HepG2 (cell line): Measurements from ENCODE around the gene SBNO2. TPM values are rescaled to one million over a fixed set of nuclear protein-coding genes. Genes with fewer than 3 reads are reported as not detected.

ENCODE experiments used
- AKAP8 ChIP-seq: sonication (generic); formaldehyde crosslinking; IDR thresholded peaks from 2 replicates; pipeline ENCODE4 v1.5.1; 2020; ENCODE audit warnings: mild to moderate bottlenecking, missing genetic modification reagents
- CAMTA2 ChIP-seq: sonication (generic); formaldehyde crosslinking; IDR thresholded peaks from 2 replicates; pipeline ENCODE4 v1.4.0; 2020; ENCODE audit warnings: mild to moderate bottlenecking, missing genetic modification reagents, borderline replicate concordance
- FOXO1 ChIP-seq: sonication (generic); formaldehyde crosslinking; IDR thresholded peaks from 2 replicates; pipeline ENCODE4 v1.4.0; 2020; ENCODE audit warnings: missing genetic modification reagents
- MLLT10 ChIP-seq: sonication (generic); formaldehyde crosslinking; IDR thresholded peaks from 2 replicates; pipeline ENCODE4 v1.4.0; 2020; ENCODE audit warnings: missing genetic modification reagents
- SP4 ChIP-seq: sonication (generic); formaldehyde crosslinking; IDR thresholded peaks from 2 replicates; pipeline ENCODE4 v1.8.1; 2023; ENCODE audit warnings: mild to moderate bottlenecking, missing genetic modification reagents
- TAF1 ChIP-seq: sonication (generic); formaldehyde crosslinking; IDR thresholded peaks from 2 replicates; pipeline ENCODE4 v1.4.0; 2020; ENCODE audit warnings: missing genetic modification reagents
- ZEB1 ChIP-seq: IDR thresholded peaks from 2 replicates; pipeline ENCODE4 v1.6.1; 2012; ENCODE audit warnings: mild to moderate bottlenecking, low read depth, inconsistent platforms; ENCODE audit not compliant: insufficient replicate concordance
- ZMYM3 ChIP-seq: sonication (generic); formaldehyde crosslinking; IDR thresholded peaks from 2 replicates; pipeline ENCODE4 v1.5.1; 2020; ENCODE audit warnings: mild to moderate bottlenecking, missing genetic modification reagents
- ZNF136 ChIP-seq: sonication (generic); formaldehyde crosslinking; IDR thresholded peaks from 2 replicates; pipeline ENCODE4 v1.8.1; 2022; ENCODE audit warnings: low read depth, mild to moderate bottlenecking, moderate library complexity, missing genetic modification reagents
- ZNF335 ChIP-seq: sonication (generic); formaldehyde crosslinking; IDR thresholded peaks from 2 replicates; pipeline ENCODE4 v1.4.0; 2020; ENCODE audit warnings: missing genetic modification reagents
- polyA plus RNA-seq, 8 experiments: library from polyadenylated mRNA; depleted of rRNA in 3 of 8; stranded (reverse) in 7 of 8; unstranded in 1 of 8; fragments of >200 nt; fragmentation: Illumina TruSeq in 4 of 8; extraction: Trizol in 4 of 8; gene quantifications; 2 replicates each; pipeline versions ENCODE4 v1.2.1 to v1.2.3, GENCODE V29; 2011 to 2016; ENCODE audit warnings: low read depth in 4 of 8, missing spikeins in 1 of 8, mixed read lengths in 1 of 8; ENCODE audit not compliant: insufficient read depth in 1 of 8
- total RNA-seq, 5 experiments: library from RNA; depleted of rRNA; stranded (reverse); fragments of >200 nt; fragmentation: Illumina TruSeq; extraction: Trizol; gene quantifications; 2 replicates each; pipeline ENCODE4 v1.2.3, GENCODE V29; 2016; ENCODE audit warnings: low read depth in 1 of 5
- TF ChIP-seq, protein P1 (sequence below): sonication (generic); formaldehyde crosslinking; IDR thresholded peaks from 2 replicates; pipeline ENCODE4 v1.5.0; 2020; ENCODE audit warnings: mild to moderate bottlenecking, missing genetic modification reagents, borderline replicate concordance
- TF ChIP-seq, protein P2 (sequence below): sonication (generic); formaldehyde crosslinking; IDR thresholded peaks from 2 replicates; pipeline ENCODE4 v1.4.0; 2020; ENCODE audit warnings: missing genetic modification reagents
- TF ChIP-seq, protein P3 (sequence below): sonication (generic); formaldehyde crosslinking; IDR thresholded peaks from 2 replicates; pipeline ENCODE4 v1.8.1; 2023; ENCODE audit warnings: mild to moderate bottlenecking, missing genetic modification reagents, borderline replicate concordance
- TF ChIP-seq, protein P4 (sequence below): IDR thresholded peaks from 2 replicates; pipeline ENCODE4 v1.6.1; 2016; ENCODE audit warnings: low read depth, borderline replicate concordance
- TF ChIP-seq, protein P5 (sequence below): sonication (generic); formaldehyde crosslinking; IDR thresholded peaks from 2 replicates; pipeline ENCODE4 v1.5.0; 2020; ENCODE audit warnings: missing genetic modification reagents

The SBNO2 gene
- total and polyA plus RNA-seq, 2 of the 13 experiments (the other 11 are each of a cell fraction or from before 2014, with no cell fraction given): 8.6 to 10.4 TPM

DNA sequence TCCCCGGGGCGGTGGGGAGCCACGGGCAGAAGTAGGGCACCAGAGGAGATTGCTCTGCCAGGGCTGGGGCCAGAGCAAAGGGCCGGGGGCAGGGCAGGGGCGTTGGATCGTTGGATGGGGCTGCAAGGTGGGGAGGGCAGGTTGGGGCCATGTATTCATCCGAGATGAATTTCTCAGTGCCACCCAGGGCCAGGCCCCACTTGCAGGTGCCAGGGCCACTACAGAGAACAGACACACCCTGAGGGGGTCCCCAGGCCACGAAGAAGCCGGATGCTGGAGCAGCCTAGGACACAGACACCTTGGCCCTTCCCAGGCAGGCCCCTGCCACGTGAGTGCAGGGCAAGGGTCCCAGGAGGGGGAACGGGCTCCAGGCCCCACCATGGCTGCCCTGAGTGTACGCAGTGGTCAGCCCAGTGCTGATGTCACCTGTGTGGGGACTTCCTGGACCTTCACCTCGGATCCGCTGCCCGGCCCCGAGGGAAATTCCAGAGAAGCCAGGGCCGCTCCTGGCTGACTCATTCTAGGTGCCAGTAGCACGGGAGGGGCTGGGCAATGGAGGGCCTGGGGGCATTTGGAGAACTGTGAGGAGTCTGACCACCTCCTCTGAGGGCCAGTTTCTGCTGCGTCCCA, 9.6 kb upstream of the SBNO2 start (continued):
- TF ChIP-seq, protein P1, sequence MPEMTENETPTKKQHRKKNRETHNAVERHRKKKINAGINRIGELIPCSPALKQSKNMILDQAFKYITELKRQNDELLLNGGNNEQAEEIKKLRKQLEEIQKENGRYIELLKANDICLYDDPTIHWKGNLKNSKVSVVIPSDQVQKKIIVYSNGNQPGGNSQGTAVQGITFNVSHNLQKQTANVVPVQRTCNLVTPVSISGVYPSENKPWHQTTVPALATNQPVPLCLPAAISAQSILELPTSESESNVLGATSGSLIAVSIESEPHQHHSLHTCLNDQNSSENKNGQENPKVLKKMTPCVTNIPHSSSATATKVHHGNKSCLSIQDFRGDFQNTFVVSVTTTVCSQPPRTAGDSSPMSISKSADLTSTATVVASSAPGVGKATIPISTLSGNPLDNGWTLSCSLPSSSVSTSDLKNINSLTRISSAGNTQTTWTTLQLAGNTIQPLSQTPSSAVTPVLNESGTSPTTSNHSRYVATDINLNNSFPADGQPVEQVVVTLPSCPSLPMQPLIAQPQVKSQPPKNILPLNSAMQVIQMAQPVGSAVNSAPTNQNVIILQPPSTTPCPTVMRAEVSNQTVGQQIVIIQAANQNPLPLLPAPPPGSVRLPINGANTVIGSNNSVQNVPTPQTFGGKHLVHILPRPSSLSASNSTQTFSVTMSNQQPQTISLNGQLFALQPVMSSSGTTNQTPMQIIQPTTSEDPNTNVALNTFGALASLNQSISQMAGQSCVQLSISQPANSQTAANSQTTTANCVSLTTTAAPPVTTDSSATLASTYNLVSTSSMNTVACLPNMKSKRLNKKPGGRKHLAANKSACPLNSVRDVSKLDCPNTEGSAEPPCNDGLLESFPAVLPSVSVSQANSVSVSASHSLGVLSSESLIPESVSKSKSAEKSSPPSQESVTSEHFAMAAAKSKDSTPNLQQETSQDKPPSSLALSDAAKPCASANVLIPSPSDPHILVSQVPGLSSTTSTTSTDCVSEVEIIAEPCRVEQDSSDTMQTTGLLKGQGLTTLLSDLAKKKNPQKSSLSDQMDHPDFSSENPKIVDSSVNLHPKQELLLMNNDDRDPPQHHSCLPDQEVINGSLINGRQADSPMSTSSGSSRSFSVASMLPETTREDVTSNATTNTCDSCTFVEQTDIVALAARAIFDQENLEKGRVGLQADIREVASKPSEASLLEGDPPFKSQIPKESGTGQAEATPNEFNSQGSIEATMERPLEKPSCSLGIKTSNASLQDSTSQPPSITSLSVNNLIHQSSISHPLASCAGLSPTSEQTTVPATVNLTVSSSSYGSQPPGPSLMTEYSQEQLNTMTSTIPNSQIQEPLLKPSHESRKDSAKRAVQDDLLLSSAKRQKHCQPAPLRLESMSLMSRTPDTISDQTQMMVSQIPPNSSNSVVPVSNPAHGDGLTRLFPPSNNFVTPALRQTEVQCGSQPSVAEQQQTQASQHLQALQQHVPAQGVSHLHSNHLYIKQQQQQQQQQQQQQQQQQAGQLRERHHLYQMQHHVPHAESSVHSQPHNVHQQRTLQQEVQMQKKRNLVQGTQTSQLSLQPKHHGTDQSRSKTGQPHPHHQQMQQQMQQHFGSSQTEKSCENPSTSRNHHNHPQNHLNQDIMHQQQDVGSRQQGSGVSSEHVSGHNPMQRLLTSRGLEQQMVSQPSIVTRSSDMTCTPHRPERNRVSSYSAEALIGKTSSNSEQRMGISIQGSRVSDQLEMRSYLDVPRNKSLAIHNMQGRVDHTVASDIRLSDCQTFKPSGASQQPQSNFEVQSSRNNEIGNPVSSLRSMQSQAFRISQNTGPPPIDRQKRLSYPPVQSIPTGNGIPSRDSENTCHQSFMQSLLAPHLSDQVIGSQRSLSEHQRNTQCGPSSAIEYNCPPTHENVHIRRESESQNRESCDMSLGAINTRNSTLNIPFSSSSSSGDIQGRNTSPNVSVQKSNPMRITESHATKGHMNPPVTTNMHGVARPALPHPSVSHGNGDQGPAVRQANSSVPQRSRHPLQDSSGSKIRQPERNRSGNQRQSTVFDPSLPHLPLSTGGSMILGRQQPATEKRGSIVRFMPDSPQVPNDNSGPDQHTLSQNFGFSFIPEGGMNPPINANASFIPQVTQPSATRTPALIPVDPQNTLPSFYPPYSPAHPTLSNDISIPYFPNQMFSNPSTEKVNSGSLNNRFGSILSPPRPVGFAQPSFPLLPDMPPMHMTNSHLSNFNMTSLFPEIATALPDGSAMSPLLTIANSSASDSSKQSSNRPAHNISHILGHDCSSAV (CRISPR knock-in tag): no peak
- TF ChIP-seq FOXO1 (CRISPR knock-in tag) (peak; percentile 28; the same call in 1 of the 2 replicates), ZMYM3 (peak; percentile 63; the same call in 1 of the 2 replicates), ZNF136 (CRISPR knock-in tag) (no peak), CAMTA2 (peak; percentile 29; the same call in 1 of the 2 replicates), TAF1 (CRISPR knock-in tag) (peak; percentile 44; the same call in 1 of the 2 replicates), MLLT10 (CRISPR knock-in tag) (no peak), ZNF335 (peak; percentile 66; the same call in 1 of the 2 replicates), SP4 (no peak), AKAP8 (CRISPR knock-in tag) (0 out of 2 replicates have a peak, but pooled peaks have one; percentile 48), ZEB1 (peak; percentile 29)
- TF ChIP-seq, protein P2, sequence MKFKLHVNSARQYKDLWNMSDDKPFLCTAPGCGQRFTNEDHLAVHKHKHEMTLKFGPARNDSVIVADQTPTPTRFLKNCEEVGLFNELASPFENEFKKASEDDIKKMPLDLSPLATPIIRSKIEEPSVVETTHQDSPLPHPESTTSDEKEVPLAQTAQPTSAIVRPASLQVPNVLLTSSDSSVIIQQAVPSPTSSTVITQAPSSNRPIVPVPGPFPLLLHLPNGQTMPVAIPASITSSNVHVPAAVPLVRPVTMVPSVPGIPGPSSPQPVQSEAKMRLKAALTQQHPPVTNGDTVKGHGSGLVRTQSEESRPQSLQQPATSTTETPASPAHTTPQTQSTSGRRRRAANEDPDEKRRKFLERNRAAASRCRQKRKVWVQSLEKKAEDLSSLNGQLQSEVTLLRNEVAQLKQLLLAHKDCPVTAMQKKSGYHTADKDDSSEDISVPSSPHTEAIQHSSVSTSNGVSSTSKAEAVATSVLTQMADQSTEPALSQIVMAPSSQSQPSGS: peak; percentile 86
- TF ChIP-seq, protein P3, sequence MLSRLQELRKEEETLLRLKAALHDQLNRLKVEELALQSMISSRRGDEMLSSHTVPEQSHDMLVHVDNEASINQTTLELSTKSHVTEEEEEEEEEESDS (CRISPR knock-in tag): no peak
- TF ChIP-seq, protein P4, sequence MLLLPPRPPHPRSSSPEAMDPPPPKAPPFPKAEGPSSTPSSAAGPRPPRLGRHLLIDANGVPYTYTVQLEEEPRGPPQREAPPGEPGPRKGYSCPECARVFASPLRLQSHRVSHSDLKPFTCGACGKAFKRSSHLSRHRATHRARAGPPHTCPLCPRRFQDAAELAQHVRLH (CRISPR knock-in tag): peak; percentile 57; the same call in 1 of the 2 replicates
- TF ChIP-seq, protein P5, sequence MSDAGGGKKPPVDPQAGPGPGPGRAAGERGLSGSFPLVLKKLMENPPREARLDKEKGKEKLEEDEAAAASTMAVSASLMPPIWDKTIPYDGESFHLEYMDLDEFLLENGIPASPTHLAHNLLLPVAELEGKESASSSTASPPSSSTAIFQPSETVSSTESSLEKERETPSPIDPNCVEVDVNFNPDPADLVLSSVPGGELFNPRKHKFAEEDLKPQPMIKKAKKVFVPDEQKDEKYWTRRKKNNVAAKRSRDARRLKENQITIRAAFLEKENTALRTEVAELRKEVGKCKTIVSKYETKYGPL (CRISPR knock-in tag): no peak
